ENCODE measurements around the gene SNX9.

GRCh38 chr6:157808405-157808950 lies 14.6 kb upstream of the SNX9 start:
- no peak for TF ChIP-seq CTCF (IDR thresholded peaks at IDR 0.05)
- TF ChIP-seq EZH2 (IDR thresholded peaks at IDR 0.05; ENCODE audit: borderline replicate concordance, insufficient read depth, low read depth, low read length, poor library complexity, severe bottlenecking), result no peak

All from B cell (primary cell).